Endothelial cell of umbilical vein (primary cell): ENCODE data around the gene TMEM178B. TPM values are rescaled to one million over a fixed set of nuclear protein-coding genes. Genes with fewer than 3 reads are reported as not detected.

ENCODE experiments used
- BruUV-seq: library from RNA; stranded (reverse); fragments of 400-500 nt; replicated peaks from 2 replicates; lab custom pipeline; 2021; lab: Mats Ljungman, UMichigan
- CTCF ChIA-PET: fragments of 300-600, 350-600 bp; sonication (Branson Sonifier 250); formaldehyde crosslinking; loops from one replicate; lab custom pipeline; 2021; ENCODE audit warnings: antibody characterized with exemption, inconsistent platforms; lab: Charles Lee
- POLR2A ChIA-PET: fragments of 300-600, 350-600 bp; sonication (Branson Sonifier 250); formaldehyde crosslinking; loops from one replicate; lab custom pipeline; 2021; ENCODE audit warnings: antibody characterized with exemption, inconsistent platforms; lab: Charles Lee
- DNase-seq: peaks from one replicate; pipeline ENCODE4 v3.0.0-alpha.2; 2011; ENCODE audit warnings: low read depth, low spot score
- FAIRE-seq: peaks from 2 replicates; lab custom pipeline; 2011; peaks lifted over from hg19 to GRCh38; lab: Jason Lieb, UNC
- H2AFZ ChIP-seq: 2 replicates; pipeline ENCODE4 v1.6.0; 2012; ENCODE audit warnings: low read depth, low read length, control low read depth, inconsistent platforms
- H3K27ac ChIP-seq: 2 replicates; pipeline ENCODE4 v1.5.1; 2011; ENCODE audit warnings: low read depth, mild to moderate bottlenecking, control low read depth, low read length, moderate library complexity; ENCODE audit not compliant: insufficient read depth
- H3K27me3 ChIP-seq, 2 experiments: 2 replicates each; pipeline versions ENCODE4 v1.6.0 to v1.6.1; 2011; ENCODE audit warnings: low read length in 2 of 2, mixed read lengths in 1 of 2; ENCODE audit not compliant: control insufficient read depth in 2 of 2, insufficient read depth in 2 of 2
- H3K36me3 ChIP-seq, 2 experiments: 2 replicates in 1 of 2; 3 replicates in 1 of 2; pipeline ENCODE4 v1.5.1; 2011; ENCODE audit warnings: low read length in 2 of 2, mild to moderate bottlenecking in 1 of 2, moderate library complexity in 1 of 2; ENCODE audit not compliant: control insufficient read depth in 2 of 2, insufficient read depth in 2 of 2; ENCODE audit errors: extremely low read depth in 1 of 2
- H3K4me1 ChIP-seq: 3 replicates; pipeline ENCODE4 v1.5.1; 2011; ENCODE audit warnings: mild to moderate bottlenecking, low read length; ENCODE audit not compliant: control insufficient read depth, insufficient read depth; ENCODE audit errors: extremely low read depth
- H3K4me2 ChIP-seq: 2 replicates; pipeline ENCODE4 v1.6.1; 2011; ENCODE audit warnings: low read length, control low read depth, mixed read lengths; ENCODE audit not compliant: insufficient read depth
- H3K4me3 ChIP-seq, 3 experiments: fragments of 200-600 bp in 1 of 3; sonication (generic), shearing (Covaris generic) in 1 of 3; replicated peaks in 1 of 3; 2 replicates each; pipeline ENCODE4 v1.5.1; 2011 to 2016; ENCODE audit warnings: control low read depth in 3 of 3, low read length in 3 of 3, mild to moderate bottlenecking in 2 of 3, inconsistent platforms in 1 of 3, low read depth in 1 of 3, moderate library complexity in 1 of 3; ENCODE audit not compliant: insufficient read depth in 1 of 3
- H3K79me2 ChIP-seq: 2 replicates; pipeline ENCODE4 v1.6.0; 2012; ENCODE audit warnings: low read length, inconsistent platforms; ENCODE audit not compliant: control insufficient read depth, insufficient read depth
- H3K9ac ChIP-seq: replicated peaks from 2 replicates; pipeline ENCODE3; 2011; ENCODE audit warnings: low read length, control low read depth; ENCODE audit not compliant: insufficient read depth; ENCODE audit errors: extremely low read depth
- H3K9me1 ChIP-seq: replicated peaks from 3 replicates; pipeline ENCODE4 v1.6.0; 2011; ENCODE audit warnings: mild to moderate bottlenecking, low read length; ENCODE audit not compliant: control insufficient read depth, insufficient read depth; ENCODE audit errors: extremely low read depth
- H3K9me3 ChIP-seq: replicated peaks from 2 replicates; pipeline ENCODE4 v1.5.1; 2012; ENCODE audit warnings: low read length, inconsistent platforms; ENCODE audit not compliant: control insufficient read depth, insufficient read depth
- H4K20me1 ChIP-seq: replicated peaks from 2 replicates; pipeline ENCODE3; 2011; ENCODE audit warnings: mild to moderate bottlenecking, low read length; ENCODE audit not compliant: control insufficient read depth, insufficient read depth; ENCODE audit errors: extremely low read depth
- CTCF ChIP-seq, 2 donors: IDR thresholded peaks; 1 replicate in 1 of 2; 2 replicates in 1 of 2; pipeline ENCODE4 v1.5.1; 2011; ENCODE audit warnings: low read length in 2 of 2, mild to moderate bottlenecking in 2 of 2, moderate library complexity in 2 of 2, control low read depth in 1 of 2, inconsistent platforms in 1 of 2, low read depth in 1 of 2; ENCODE audit not compliant: insufficient read depth in 1 of 2; ENCODE audit errors: extremely low read depth in 1 of 2
- EZH2 ChIP-seq: IDR thresholded peaks from 2 replicates; pipeline ENCODE4 v1.6.1; 2012; ENCODE audit warnings: borderline replicate concordance, low read depth, mild to moderate bottlenecking, moderate library complexity, low read length, inconsistent platforms; ENCODE audit not compliant: severe bottlenecking
- FOS ChIP-seq: IDR thresholded peaks from 2 replicates; pipeline ENCODE4 v1.6.1; 2011; ENCODE audit warnings: mild to moderate bottlenecking, low read length, moderate library complexity, borderline replicate concordance; ENCODE audit not compliant: insufficient read depth
- GATA2 ChIP-seq: IDR thresholded peaks from 2 replicates; pipeline ENCODE4 v1.7.0; 2011; ENCODE audit warnings: low read depth, mild to moderate bottlenecking, moderate library complexity, mixed read lengths, low read length; ENCODE audit not compliant: insufficient read length, insufficient read depth
- JUN ChIP-seq: IDR thresholded peaks from 2 replicates; pipeline ENCODE4 v1.6.1; 2011; ENCODE audit warnings: borderline replicate concordance, low read depth; ENCODE audit not compliant: insufficient read length, insufficient read depth
- MAX ChIP-seq: IDR thresholded peaks from 2 replicates; pipeline ENCODE4 v1.6.1; 2011; ENCODE audit not compliant: insufficient read depth, insufficient read length
- MYC ChIP-seq: IDR thresholded peaks from one replicate; pipeline ENCODE4 v1.6.1; 2011; ENCODE audit warnings: mild to moderate bottlenecking, low read depth, low read length
- POLR2A ChIP-seq: IDR thresholded peaks from 2 replicates; pipeline ENCODE4 v1.6.1; 2012; ENCODE audit warnings: low read depth, mild to moderate bottlenecking, control low read depth, low read length
- POLR2AphosphoS5 ChIP-seq: IDR thresholded peaks from 2 replicates; pipeline ENCODE4 v1.6.1; 2012; ENCODE audit warnings: low read depth, mild to moderate bottlenecking, control low read depth, low read length, moderate library complexity; ENCODE audit not compliant: insufficient read depth
- dilution Hi-C: fragments of 300-500 bp; cut with MboI; formaldehyde crosslinking; loops from one replicate; pipeline ENCODE4 v1.15.0; 2019; ENCODE audit warnings: low sequenced_read_pairs; ENCODE audit not compliant: extremely low pct_ligation_motif_present
- intact Hi-C: fragments of 100-400 bp; cut with micrococcal nuclease; formaldehyde crosslinking; loops from one replicate; pipeline ENCODE4 v1.10.0; 2022
- polyA plus RNA-seq, 4 experiments: library from polyadenylated mRNA; depleted of rRNA in 3 of 4; stranded (reverse) in 3 of 4; unstranded in 1 of 4; fragments of >200 nt; gene quantifications; 2 replicates each; pipeline versions ENCODE4 v1.2.1 to v1.2.3, GENCODE V29; 2011 to 2012; ENCODE audit warnings: missing spikeins in 1 of 4
- total RNA-seq: library from RNA; stranded (reverse); gene quantifications from 2 replicates; pipeline ENCODE4 v1.2.3, GENCODE V29; 2021

Gene TMEM178B
- total and polyA plus RNA-seq, 2 donors (not counting 3 experiments of a cell fraction or from before 2014, with no cell fraction given), result not detected

DNA sequence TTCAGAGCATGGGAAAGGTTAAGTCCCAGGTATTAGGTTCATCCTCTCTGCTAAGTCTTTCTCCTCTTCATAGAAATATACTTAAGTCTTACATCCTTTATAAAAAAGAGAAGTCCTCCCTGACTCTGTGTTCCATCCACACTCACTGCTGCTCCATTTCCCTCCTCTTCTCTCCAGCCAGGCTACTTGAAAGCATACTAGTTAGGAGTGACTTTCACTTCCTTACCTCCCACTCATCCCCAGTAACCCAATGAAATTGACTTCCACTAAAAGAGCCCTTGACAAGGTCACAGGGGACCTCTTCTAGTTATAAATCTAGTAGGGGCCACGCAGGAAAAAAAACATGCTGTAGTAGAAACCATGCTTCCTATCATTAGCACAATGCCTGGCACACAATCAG lies 344.2 kb downstream of the TMEM178B start:
- Histone ChIP-seq H3K9me3 (no peaks in the 10 kb centered on the region), H3K9ac (no peak overlapping the region), H3K27ac (no peak overlapping the region), H3K27me3 (no peaks in the 10 kb centered on the region), H3K4me2 (no peak overlapping the region), H3K9me1 (no peaks in the 10 kb centered on the region), H2AFZ (no peak overlapping the region), H3K4me3 (no peak overlapping the region), H3K79me2 (no peaks in the 10 kb centered on the region), H3K36me3 (no peaks in the 10 kb centered on the region), H4K20me1 (no peaks in the 10 kb centered on the region), H3K4me1 (no peaks in the 10 kb centered on the region)
- dilution Hi-C loops, result no loop called here
- no peak for TF ChIP-seq JUN
- no peak for TF ChIP-seq MAX
- TF ChIP-seq POLR2AphosphoS5, result no peak
- no peak for TF ChIP-seq POLR2A
- TF ChIP-seq GATA2, result no peak
- TF ChIP-seq FOS, result no peak
- TF ChIP-seq CTCF (IDR thresholded peaks at IDR 0.05; ENCODE audit: extremely low read depth in 1 of 2, insufficient read depth in 1 of 2, low read depth in 1 of 2, low read length in 2 of 2), result no peak
- TF ChIP-seq MYC, result no peak
- TF ChIP-seq EZH2, result no peak
- ChIA-PET POLR2A (no interaction called here), CTCF (no interaction called here)
- intact Hi-C loops, result no loop called here
- DNase-seq (no peak), FAIRE-seq (no peak)
- no TSS peak for BruUV-seq
